ENCODE results near the gene PIAS1.
"Not testable (repeated sequence)": the region's sequence is repeated elsewhere in the genome, so short reads cannot be mapped to it uniquely, and the experiment has no call there.

The PIAS1 gene

DNA sequence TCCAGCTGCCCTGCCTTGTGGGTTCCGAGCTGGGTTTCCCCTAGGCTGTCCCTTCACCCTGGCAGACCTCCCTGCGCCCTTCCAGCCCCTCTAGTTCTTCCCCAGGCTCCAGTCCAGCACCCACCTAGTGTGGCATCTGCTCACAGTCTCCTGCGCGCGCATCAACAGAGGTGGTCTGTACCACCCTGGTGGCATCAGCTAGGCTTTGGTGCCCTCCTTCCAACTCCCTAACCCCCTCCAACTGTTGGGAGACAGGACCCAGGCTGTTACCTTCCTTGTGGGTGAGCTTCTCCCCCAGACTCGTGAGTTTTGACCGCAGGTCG lies 143.0 kb downstream of the PIAS1 start:
- 0 out of 2 replicates have a peak overlapping the region, but pooled peaks have one; percentile 10 for H3K27ac ChIP-seq
- peaks cover 65% of the 10 kb centered on the region for H3K36me3 ChIP-seq
- H3K4me3 ChIP-seq = no peak overlapping the region
- no peak for TF ChIP-seq Cebpa-rat (IDR thresholded peaks at IDR 0.05)
- peaks cover 43% of the 10 kb centered on the region for H4K20me1 ChIP-seq
- no peaks in the 10 kb centered on the region for H3K9me3 ChIP-seq
- H3K27me3 ChIP-seq = no peaks in the 10 kb centered on the region
- H3K9ac ChIP-seq = no peak overlapping the region; the same call in 1 of the 2 replicates
- H3K4me1 ChIP-seq = peaks cover 32% of the 10 kb centered on the region
- no peak overlapping the region for H3K4me2 ChIP-seq

DNA sequence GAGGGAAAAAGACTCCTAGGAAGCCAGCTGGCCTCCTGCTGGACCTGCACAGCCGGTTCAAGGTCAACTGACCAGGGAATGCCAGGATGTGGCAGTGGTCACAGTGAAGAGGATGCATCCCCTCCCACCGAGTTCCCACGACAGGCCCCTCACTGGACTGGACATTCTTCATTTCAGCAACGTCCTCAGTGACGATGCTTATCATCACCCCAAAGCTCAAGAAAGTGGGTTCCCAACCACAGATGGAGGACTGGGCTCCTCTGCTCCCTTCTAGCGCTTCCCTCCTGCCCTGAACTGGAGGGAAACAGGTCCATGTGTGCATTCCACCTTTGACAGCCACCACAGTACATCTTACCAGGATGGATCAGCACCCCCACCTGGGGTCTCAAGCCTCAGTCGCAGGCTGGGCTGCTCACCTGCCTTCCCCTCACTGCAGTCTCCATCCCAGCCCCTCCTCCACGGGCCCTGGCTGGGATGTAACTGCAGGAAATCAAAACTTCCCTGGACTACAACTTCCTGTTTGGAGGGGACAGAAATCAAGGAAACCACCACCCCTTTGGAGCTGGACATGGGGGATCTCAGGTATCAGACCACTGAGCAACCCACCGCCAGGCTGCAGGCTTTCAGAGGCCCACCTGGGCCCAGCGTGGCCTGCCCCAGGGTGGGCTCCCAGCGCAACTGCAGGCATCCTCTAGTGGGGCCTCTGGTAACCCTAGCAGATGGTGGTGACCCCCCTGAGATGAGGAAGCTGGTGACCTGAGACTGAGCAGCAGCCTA lies 143.7 kb downstream of the PIAS1 start:
- Histone ChIP-seq H3K4me2 (no peak overlapping the region), H4K20me1 (peaks cover 41% of the 10 kb centered on the region), H3K9ac (no peak overlapping the region), H3K27ac (no peak overlapping the region), H3K4me3 (no peak overlapping the region), H3K27me3 (no peaks in the 10 kb centered on the region), H3K36me3 (peaks cover 58% of the 10 kb centered on the region), H3K9me3 (no peaks in the 10 kb centered on the region), H3K4me1 (peaks cover 39% of the 10 kb centered on the region)
- TF ChIP-seq Cebpa-rat (IDR thresholded peaks at IDR 0.05) = no peak

DNA sequence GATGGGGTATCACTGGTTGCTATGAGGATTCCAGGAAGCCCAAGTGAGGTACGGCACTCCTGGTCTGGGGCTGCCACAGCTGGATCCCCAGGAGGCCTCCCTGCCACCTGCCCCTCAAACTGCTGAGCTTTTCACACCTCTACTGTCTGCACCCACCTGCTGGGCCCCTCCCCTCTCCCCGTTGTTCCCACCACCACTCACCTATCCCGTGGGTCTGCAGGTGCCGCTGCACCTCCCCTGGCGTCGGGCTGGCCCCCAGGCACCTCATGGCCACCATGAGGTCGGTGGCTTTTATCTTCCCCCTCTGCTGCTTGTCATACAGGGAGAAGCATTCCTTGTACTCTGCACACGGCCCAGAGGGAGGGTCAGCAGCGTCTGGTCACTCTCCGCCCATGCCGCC lies 145.2 kb downstream of the PIAS1 start:
- peaks cover 54% of the 10 kb centered on the region for H3K4me1 ChIP-seq
- H3K4me3 ChIP-seq = no peak overlapping the region
- peaks cover 44% of the 10 kb centered on the region for H3K36me3 ChIP-seq
- peak overlapping the region; percentile 36 for H3K27ac ChIP-seq
- H3K27me3 ChIP-seq = no peaks in the 10 kb centered on the region
- no peaks in the 10 kb centered on the region for H3K9me3 ChIP-seq
- peaks cover 38% of the 10 kb centered on the region for H4K20me1 ChIP-seq
- peak overlapping the region; percentile 6; the same call in 1 of the 2 replicates for H3K4me2 ChIP-seq
- no peak for TF ChIP-seq Cebpa-rat (IDR thresholded peaks at IDR 0.05)
- H3K9ac ChIP-seq = no peak overlapping the region

DNA sequence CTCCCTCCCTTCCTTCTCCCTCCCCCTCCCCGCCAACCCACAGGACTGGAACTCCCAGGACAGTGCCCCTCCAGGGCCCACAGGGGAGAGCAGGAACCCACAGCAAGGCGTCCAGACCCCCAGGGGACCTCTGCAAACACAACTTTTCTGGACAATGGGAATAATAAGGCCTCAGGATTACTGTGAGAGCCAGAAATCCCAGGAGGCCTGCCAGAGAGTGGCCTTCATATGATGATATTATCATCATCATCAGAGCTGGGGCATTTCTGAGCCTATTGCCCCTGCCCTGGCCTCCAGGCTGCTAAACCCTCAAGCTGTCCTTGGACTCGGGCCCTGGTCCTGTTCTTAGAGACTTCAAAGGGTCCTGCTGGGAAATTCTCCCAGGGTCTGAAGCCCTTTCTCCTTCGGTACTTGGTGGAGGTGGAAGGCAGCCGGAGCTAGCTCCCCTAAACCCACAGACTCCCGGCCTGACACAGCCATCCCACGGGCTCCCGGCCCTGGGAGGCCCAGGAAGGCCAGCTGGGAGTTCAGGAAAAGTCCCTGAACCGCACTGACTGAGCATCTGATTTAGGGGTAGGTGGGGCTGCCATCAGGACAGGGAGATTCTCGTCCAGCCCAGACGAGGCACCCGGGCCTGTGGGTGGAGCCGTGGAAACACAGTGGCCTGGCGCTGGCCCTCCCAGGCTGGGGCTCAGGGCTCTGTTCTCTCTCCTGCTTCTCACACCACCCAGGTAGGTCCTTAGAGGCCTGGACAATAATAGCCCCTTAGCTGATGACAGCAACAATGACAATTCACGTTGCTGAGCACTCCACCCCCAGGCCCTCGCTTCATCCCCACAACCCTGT lies 146.1 kb downstream of the PIAS1 start:
- Histone ChIP-seq H3K9ac (0 out of 2 replicates have a peak overlapping the region, but pooled peaks have one; percentile 12), H3K27ac (peak overlapping the region; percentile 65), H3K9me3 (no peaks in the 10 kb centered on the region), H3K27me3 (no peaks in the 10 kb centered on the region), H4K20me1 (peaks cover 38% of the 10 kb centered on the region), H3K4me2 (peak overlapping the region; percentile 90), H3K4me1 (peaks cover 63% of the 10 kb centered on the region), H3K36me3 (peaks cover 37% of the 10 kb centered on the region), H3K4me3 (no peak overlapping the region)
- no peak for TF ChIP-seq Cebpa-rat (IDR thresholded peaks at IDR 0.05)

DNA sequence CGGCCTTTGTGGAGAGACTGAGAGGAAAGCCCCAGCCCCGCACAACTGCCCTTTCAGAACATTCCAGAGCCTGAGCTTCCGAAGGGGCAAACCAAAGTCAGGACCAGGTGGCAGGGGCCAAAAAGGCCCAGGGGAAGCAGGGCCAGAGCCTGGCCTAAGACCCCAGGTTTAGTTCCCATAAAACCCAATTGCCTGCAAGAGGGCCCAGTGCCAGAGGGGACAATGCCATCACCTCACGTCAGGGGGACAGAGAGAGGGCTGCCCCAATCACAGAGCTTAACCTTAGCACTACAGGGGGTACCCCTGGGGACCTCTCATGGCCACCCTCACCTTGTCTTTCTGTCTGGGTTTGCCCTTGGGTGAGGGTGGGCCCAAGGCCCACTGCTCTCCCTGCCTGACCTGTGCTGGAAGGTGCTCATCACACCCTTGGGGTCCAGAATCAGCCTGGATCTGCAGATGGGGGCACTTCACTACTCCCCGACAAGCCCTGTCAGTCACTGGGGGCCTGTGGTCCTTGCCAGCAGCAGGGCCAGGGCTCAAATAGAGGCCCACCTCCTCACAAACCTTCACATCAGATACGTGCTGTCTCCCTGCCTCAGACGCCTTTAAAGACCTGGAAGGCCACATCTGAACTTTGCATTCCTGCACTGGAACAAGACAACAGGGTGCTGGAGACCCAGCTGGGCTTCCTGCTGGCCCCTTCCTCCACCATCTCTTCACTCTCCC lies 147.2 kb downstream of the PIAS1 start:
- Histone ChIP-seq H3K4me2 (peak overlapping the region; percentile 90), H3K9me3 (no peaks in the 10 kb centered on the region), H4K20me1 (peaks cover 38% of the 10 kb centered on the region), H3K27ac (peak overlapping the region; percentile 65), H3K4me3 (no peak overlapping the region), H3K27me3 (no peaks in the 10 kb centered on the region), H3K4me1 (peaks cover 73% of the 10 kb centered on the region), H3K36me3 (peaks cover 28% of the 10 kb centered on the region), H3K9ac (peak overlapping the region; percentile 46)
- TF ChIP-seq Cebpa-rat (IDR thresholded peaks at IDR 0.05) = no peak

DNA sequence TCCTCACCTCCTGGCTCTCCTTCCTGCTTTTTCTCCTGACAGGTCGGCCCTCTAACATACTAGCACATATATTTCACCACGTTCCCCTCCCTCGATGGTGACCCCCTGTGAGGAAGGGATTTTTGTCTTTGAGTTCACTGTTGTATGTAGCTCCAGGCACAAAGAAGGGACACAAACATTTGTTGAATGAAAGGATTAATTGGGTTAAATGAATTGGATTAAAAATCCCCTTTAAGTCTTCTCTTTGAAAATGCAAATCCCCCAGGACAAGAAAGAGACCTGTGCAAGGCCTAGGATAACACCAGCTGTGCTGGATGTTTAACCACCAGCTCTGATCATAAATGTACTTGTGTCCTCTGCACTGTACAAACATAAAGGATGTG lies 147.8 kb downstream of the PIAS1 start:
- H3K4me3 ChIP-seq = no peak overlapping the region
- H3K4me2 ChIP-seq = peak overlapping the region; percentile 90
- peaks cover 79% of the 10 kb centered on the region for H3K4me1 ChIP-seq
- TF ChIP-seq Cebpa-rat (IDR thresholded peaks at IDR 0.05) = no peak
- H3K27me3 ChIP-seq = no peaks in the 10 kb centered on the region
- H3K36me3 ChIP-seq = peaks cover 23% of the 10 kb centered on the region
- no peaks in the 10 kb centered on the region for H3K9me3 ChIP-seq
- H4K20me1 ChIP-seq = peaks cover 38% of the 10 kb centered on the region
- H3K27ac ChIP-seq = peak overlapping the region; percentile 65
- H3K9ac ChIP-seq = peak overlapping the region; percentile 46

DNA sequence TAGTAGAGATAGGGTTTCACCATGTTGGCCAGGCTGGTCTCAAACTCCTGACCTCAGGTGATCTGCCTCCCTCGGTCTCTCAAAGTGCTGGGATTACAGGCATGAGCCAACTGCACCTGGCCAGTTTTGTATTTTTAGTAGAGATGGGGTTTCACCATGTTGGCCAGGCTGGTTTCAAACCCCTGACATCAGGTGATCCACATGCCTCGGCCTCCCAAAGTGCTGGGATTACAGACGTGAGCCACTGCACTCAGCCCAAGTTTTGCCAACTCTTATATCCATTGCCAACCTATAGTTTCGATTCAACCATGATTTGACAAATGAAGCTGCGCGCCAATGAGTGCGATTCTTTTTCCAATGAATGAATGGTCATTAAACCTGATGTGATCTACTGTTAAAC lies 148.9 kb downstream of the PIAS1 start:
- Histone ChIP-seq H3K4me1 (peaks cover 90% of the 10 kb centered on the region), H4K20me1 (peaks cover 28% of the 10 kb centered on the region), H3K4me2 (peak overlapping the region; percentile 90), H3K36me3 (peaks cover 19% of the 10 kb centered on the region)
- H3K9me3 ChIP-seq, H3K4me3 ChIP-seq, H3K27me3 ChIP-seq, H3K9ac ChIP-seq, H3K27ac ChIP-seq: not testable (repeated sequence)

DNA sequence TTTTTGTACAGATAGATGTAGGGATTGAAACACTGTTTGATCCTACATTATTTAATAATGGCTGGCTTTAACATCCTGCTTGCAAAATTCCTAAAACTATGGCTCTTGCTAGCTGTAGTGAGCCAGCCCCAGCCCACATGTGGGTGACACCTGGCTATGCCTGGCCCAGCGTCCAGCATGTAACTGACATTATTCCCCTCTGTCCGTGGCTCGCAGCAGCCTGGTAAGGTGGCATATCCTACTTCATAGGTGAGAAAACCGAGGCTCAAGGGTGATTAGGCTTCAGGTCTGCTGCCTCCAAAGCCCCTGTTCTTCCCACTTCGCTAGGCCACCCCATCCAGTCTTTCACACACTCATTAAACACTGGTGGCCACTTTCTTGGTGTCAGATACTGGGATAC lies 149.4 kb downstream of the PIAS1 start:
- peaks cover 95% of the 10 kb centered on the region for H3K4me1 ChIP-seq
- no peaks in the 10 kb centered on the region for H3K27me3 ChIP-seq
- peak overlapping the region; percentile 66 for H3K4me3 ChIP-seq
- H4K20me1 ChIP-seq = peaks cover 25% of the 10 kb centered on the region
- H3K27ac ChIP-seq = peak overlapping the region; percentile 90
- peak overlapping the region; percentile 80; the same call in 1 of the 2 replicates for H3K9ac ChIP-seq
- H3K4me2 ChIP-seq = peak overlapping the region; percentile 90
- H3K36me3 ChIP-seq = peaks cover 14% of the 10 kb centered on the region; the same call in 1 of the 2 replicates
- TF ChIP-seq Cebpa-rat (IDR thresholded peaks at IDR 0.05) = no peak
- H3K9me3 ChIP-seq = no peaks in the 10 kb centered on the region

DNA sequence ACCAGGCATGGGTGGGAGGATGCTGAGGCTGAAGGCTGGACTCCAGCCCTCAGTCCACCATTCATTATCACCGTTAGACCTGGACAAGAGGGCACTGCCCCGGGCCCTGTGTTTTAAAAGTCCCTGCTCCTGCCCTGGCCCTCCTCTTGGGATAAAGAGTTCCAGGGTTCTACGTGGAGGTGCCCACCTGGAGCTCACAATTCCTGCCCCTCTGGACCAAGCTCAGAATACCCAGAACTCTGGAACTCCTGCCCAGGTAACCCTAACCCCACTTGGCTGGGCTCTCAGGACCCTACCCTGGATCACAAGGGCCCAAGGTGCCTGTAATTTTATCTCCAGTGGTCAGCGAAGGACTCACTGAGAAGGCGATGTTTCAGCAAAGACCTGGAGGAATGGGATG lies 149.8 kb downstream of the PIAS1 start:
- H3K9ac ChIP-seq = peak overlapping the region; percentile 80
- TF ChIP-seq Cebpa-rat (IDR thresholded peaks at IDR 0.05) = no peak
- peak overlapping the region; percentile 90 for H3K27ac ChIP-seq
- no peaks in the 10 kb centered on the region for H3K27me3 ChIP-seq
- H3K4me1 ChIP-seq = peaks cover 100% of the 10 kb centered on the region
- peak overlapping the region; percentile 90 for H3K4me2 ChIP-seq
- H4K20me1 ChIP-seq = peaks cover 24% of the 10 kb centered on the region
- no peaks in the 10 kb centered on the region for H3K9me3 ChIP-seq
- H3K36me3 ChIP-seq = peaks cover 14% of the 10 kb centered on the region; the same call in 1 of the 2 replicates
- peak overlapping the region; percentile 66 for H3K4me3 ChIP-seq

Measured in BLaER1 (cell line).